PC-3 (cell line): Measurements from ENCODE around the gene PELI2.

Experiments used
- EZH2phosphoT487 ChIP-seq: fragments of 300-600 bp; sonication (generic); IDR thresholded peaks from 2 replicates; pipeline ENCODE4 v1.6.1; 2018; ENCODE audit warnings: mild to moderate bottlenecking, antibody characterized with exemption, low read length, borderline replicate concordance
- TF ChIP-seq, protein P1 (sequence below): fragments of 300-600 bp; sonication (generic); conservative IDR thresholded peaks from 2 replicates; pipeline ENCODE4 v1.5.1; 2017; ENCODE audit warnings: antibody characterized with exemption, low read depth, mild to moderate bottlenecking, low read length

DNA sequence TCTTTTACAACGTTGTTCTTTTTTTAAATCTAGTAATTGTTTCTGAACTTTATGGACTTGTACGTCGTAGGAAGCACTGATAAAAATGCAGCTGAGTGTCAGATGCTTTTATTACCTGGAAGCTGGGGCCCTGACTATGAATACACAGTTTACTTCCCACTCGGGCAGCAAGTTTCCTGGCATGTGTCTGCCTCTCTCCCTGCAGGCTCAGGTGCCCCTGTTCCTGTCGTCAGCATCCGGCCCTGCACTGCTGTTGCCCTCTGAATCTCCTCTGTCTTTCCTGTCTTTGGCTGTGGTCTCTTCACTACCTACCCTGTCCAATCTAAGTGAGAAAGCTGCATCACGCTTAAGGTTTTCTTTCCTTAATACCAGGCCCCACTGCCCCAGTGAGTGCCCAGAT lies 75.8 kb downstream of the PELI2 start:
- TF ChIP-seq, protein P1, sequence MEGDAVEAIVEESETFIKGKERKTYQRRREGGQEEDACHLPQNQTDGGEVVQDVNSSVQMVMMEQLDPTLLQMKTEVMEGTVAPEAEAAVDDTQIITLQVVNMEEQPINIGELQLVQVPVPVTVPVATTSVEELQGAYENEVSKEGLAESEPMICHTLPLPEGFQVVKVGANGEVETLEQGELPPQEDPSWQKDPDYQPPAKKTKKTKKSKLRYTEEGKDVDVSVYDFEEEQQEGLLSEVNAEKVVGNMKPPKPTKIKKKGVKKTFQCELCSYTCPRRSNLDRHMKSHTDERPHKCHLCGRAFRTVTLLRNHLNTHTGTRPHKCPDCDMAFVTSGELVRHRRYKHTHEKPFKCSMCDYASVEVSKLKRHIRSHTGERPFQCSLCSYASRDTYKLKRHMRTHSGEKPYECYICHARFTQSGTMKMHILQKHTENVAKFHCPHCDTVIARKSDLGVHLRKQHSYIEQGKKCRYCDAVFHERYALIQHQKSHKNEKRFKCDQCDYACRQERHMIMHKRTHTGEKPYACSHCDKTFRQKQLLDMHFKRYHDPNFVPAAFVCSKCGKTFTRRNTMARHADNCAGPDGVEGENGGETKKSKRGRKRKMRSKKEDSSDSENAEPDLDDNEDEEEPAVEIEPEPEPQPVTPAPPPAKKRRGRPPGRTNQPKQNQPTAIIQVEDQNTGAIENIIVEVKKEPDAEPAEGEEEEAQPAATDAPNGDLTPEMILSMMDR: no peak
- TF ChIP-seq EZH2phosphoT487: no peak
